ENCODE results near the gene EGLN3.

DNA sequence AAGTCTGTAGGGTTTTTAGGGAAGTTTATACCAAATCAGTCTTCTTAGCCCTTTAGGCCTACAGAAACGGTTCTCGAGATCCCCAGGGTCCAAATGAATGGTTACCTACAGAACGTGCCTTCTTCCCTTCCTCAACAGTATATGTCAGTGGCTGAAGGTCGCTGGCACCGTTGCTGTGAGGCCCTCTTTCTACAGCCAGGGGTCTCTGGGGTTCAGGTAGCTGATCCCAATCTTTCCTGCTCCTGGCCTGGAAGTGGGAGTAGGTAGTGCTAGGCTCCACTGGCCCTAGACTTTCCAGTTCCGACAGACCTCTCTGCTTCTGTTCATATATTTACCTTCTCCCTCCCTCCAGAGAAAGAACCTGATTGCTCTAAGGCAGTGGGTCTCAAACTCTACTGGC lies 6.4 kb upstream of the EGLN3 start:
- TF ChIP-seq, protein P1, sequence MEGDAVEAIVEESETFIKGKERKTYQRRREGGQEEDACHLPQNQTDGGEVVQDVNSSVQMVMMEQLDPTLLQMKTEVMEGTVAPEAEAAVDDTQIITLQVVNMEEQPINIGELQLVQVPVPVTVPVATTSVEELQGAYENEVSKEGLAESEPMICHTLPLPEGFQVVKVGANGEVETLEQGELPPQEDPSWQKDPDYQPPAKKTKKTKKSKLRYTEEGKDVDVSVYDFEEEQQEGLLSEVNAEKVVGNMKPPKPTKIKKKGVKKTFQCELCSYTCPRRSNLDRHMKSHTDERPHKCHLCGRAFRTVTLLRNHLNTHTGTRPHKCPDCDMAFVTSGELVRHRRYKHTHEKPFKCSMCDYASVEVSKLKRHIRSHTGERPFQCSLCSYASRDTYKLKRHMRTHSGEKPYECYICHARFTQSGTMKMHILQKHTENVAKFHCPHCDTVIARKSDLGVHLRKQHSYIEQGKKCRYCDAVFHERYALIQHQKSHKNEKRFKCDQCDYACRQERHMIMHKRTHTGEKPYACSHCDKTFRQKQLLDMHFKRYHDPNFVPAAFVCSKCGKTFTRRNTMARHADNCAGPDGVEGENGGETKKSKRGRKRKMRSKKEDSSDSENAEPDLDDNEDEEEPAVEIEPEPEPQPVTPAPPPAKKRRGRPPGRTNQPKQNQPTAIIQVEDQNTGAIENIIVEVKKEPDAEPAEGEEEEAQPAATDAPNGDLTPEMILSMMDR (IDR thresholded peaks at IDR 0.05; ENCODE audit: extremely low read depth in 1 of 2, insufficient read depth in 1 of 2, low read depth in 1 of 2, low read length in 2 of 2) = no peak
- TF ChIP-seq GATA2 (IDR thresholded peaks at IDR 0.05; ENCODE audit: insufficient read depth, insufficient read length, low read depth, low read length) (no peak), POLR2A (IDR thresholded peaks at IDR 0.05; ENCODE audit: low read depth, low read length) (no peak), POLR2AphosphoS5 (IDR thresholded peaks at IDR 0.05; ENCODE audit: insufficient read depth, low read depth, low read length) (no peak), EZH2 (IDR thresholded peaks at IDR 0.05; ENCODE audit: borderline replicate concordance, low read depth, low read length, severe bottlenecking) (no peak), MYC (IDR thresholded peaks at IDR 0.05; ENCODE audit: low read depth, low read length) (no peak), JUN (IDR thresholded peaks at IDR 0.05; ENCODE audit: borderline replicate concordance, insufficient read depth, insufficient read length, low read depth) (no peak), FOS (IDR thresholded peaks at IDR 0.05; ENCODE audit: borderline replicate concordance, insufficient read depth, low read length) (no peak)
- TF ChIP-seq, protein P2, sequence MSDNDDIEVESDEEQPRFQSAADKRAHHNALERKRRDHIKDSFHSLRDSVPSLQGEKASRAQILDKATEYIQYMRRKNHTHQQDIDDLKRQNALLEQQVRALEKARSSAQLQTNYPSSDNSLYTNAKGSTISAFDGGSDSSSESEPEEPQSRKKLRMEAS (IDR thresholded peaks at IDR 0.05; ENCODE audit: insufficient read depth, insufficient read length) = no peak

Data from endothelial cell of umbilical vein (primary cell).